ENCODE results near the gene ZNRD2.
A peak's percentile ranks its signal among the peaks of the same experiment; 100 is the strongest.

Gene ZNRD2

DNA sequence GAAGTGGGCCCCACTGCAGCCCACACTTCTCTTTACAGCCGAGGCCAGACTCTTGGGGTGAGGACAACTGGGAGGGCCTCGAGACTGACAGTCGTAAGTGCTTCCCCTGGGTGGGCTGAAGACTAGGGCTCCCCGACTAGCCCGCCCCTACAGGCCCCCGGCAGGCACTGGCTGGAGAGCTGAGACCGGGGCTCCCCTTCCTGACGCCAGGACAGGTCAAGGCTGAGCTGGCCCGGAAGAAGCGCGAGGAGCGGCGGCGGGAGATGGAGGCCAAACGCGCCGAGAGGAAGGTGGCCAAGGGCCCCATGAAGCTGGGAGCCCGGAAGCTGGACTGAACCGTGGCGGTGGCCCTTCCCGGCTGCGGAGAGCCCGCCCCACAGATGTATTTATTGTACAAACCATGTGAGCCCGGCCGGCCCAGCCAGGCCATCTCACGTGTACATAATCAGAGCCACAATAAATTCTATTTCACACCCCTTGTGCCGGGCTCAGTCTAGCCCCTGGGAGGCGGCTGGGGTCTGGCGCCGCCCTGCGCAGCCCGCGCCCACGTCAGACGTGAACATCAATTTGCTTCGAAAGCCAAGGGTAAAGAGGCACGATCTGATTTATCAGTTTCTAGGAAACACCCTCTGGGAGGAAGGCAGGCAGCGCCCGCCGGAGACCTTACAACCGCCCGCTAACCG lies 31.9 kb upstream of the ZNRD2 start:
- no peak for DNase-seq

DNA sequence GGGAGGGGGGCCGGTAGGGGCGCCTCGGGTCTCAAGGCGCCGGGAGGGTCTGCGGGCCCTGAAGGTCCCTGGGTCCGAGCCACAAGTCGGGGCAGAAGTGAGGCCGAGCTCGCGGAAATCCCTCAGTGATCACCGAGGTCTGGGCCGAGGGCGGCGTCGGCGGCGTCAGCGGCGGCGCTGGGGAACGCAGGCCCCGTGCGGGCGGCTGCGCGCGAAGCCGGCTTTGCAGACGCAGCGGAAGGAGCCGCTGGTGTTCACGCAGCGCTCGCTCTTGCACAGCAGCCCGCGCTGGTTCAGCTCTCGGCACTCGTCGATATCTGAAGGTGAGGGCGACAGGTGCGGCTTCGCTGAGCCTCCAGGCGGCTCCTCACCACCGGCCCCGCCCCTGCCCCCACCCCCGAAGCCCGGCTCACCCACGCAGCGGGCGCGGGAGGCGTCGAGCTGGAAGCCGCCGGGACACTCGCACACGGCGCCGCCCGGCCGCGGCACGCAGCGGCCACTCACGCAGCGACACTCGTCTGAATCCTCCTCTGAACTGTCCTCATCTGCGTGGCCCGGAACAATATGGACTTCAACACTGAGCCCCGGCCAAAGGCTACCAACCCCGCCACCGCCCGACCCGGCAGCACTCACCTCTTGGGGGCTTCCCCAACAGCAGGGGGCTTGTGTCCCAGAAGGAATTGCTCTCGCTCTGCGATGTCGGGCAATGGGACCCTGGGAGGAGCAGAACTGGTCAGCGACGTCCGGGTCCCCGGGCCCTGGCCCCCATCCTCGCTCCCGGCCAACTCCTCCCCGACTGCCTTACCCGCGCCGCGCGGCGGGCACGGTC lies 31.1 kb upstream of the ZNRD2 start:
- DNase-seq = no peak

DNA sequence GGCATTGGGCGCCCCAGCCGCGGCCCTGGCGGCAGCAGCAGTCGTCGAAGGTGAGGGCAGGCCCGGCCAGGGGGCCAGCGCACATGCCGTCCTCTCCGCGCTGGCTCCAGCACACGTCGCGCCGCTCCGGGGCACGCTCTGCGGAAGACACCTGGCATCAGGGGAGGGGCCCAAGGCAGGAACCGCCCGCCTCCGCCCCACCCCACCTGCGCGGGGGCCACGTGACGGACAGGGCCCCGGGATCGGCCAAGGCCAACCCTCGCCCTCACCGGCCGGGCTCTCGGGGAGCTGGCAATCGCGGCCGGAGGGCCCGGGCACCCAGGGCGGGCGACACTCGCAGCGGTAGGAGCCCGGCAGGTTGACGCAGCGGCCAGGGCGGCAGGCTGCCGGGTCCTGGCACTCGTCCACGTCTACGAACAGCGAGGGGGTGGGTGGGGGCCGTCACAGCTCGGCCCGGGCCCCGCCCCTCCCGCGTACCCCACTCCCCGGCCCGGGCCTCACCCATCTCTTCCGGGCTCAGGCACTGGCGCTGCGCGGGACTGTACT lies 30.5 kb upstream of the ZNRD2 start:
- no peak for DNase-seq

DNA sequence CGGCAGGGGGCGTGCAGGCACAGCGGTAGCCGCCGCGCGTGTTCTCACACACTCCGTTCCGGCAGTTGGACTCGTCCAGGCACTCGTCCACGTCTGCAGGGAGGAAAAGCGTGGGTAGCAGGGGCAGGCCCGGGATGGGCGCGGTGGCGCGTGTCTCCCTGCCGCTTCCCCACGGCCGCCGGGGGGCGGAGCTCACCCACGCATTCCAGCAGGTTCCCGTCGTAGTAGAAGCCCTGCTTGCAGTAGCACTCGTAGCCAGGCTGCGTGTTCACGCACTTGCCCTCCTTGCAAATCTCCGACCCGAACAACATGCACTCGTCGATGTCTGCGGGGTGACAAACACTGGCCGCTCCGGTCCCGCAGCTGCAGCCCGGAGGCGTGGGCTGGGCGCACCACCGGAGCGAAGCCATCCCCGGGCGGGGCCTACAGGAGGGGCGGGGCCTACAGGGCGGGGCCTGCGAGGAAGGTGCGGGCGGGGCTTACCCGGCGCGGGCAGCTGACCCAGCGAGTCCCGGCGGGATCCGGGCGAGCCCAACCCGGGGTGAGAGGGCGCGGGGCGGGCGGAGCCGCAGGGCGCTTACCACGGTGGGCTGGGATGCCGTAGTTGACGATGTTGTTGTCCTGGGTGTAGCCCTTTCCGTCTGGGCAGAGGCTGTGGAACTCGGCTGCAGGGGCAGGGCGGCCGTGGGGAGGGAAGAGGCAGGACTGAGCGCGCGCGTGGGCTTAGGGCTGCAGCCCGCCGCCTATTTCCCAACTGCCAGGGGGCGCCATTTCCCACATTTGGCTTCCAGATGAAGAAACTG lies 29.8 kb upstream of the ZNRD2 start:
- peak; percentile 92 for DNase-seq

DNA sequence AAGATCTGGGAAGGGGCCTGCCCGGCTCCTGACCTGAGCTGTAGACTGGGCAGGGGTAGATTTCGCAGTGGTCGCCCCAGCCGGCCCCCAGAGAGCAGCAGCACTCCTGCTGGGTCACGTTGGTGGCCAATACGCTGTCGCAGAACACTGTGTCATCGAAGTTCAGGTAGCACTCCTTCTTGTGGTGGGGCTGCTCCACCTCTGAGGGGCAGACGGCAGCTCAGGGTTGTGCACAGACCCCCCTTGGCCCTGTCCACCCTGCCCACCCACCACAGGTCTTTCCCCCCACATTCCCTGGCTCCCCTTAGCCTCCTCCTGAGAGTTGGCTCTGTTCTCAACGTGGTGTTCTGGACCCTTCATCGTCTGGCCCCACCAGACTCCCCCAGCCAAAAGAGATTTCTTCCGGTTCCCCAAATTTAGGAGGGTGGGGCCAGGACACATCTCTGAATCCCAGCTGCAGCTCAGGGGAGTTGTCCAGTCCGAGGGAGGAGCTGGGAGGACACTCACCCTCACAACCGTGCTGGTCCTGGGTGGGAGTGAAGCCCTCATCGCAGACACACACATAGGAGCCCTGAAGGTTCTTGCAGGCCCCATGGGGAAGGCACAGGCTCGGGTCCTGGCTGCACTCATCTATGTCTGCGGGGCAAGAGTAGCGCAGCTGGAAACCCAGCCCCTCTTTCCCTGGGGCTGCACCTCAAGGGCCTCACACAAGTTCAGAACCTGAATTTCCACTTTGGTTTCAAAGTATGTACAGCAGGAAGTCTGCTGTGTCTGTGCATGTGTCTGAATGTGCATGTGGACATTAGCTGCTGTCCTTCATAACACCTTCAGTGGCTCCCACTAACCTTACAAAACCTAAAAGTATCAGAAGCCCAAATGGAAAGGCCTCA lies 28.9 kb upstream of the ZNRD2 start:
- DNase-seq = no peak

DNA sequence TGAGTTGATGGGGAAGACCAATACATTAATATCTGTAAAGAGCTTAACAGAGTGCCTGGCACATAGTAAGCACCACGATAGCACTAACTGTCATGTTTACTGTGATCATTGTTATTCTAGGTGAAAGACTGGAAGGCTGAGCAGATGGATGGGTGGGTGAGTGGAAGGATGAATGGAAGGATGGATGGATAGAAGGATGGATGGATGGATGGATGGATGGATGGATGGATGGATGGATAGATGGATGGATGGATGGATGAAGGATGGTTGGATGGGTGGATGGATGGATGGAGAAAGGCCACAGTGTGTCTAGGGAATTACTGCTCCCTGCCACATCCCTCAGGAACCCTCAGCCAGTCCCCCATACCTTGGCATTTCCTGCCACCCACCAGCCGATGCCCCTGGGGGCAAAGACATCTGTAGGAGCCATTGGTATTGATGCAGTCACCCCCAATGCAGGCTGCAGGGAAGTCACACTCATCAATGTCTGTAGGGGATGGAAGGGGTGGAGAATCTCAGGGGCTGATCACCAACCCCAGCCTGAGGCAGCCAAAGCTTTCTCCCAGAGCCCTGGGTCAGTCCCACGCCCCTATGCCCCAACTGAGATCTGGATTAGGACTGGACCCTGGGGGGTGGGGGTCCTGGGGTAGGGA lies 27.4 kb upstream of the ZNRD2 start:
- no peak for DNase-seq

DNA sequence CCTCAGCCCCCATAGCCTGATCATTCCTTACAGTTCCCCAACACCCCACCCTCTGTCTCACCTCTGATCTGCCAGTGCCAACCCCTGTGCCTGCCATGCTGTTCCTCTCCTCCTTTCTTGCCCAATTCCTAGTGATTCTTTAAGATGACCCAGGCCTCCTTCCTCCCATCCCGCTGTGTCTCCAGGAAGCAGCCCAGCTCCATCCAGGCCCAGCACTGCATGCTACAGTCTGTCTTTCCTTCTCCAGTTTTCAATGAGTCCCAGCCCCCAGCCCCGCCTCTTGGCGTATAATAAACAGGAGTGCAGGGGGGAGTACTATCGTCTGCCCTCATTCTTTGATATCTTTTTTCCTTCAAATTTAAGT lies 24.4 kb upstream of the ZNRD2 start:
- DNase-seq = no peak

DNA sequence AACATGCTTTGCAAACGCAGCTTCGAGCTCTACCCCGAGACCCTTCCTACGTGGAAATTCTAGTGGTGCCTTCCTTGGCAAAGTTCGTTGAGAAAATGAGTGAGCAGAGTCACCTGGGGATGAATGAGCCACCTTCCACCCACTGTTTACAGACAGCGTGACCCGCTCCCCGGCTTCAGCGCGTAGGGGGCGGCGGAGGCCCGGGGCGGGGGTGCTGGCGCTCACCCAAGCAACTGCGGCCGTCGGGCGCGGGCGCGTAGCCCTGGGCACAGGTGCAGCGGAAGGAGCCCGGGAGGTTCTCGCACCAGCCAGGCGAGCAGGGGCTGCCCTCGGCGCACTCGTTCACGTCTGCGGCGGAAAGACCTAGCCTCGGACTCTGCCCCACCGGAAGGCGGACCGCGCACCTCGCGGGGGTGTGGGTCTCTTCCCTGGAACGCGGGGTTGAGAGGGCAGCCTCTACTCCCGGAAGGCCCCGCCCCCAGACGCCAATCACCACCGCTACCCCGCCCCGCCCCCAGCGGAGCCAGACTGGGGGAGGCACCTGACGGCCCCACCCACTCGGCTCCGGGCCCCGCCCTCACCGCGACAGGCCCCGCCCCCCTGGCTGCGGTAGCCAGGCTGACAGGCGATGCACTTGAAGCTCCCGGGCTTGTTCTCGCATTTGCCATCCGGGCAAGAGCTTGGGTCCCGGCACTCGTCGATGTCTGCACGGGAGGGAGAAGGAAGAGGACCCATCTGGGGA lies 23.9 kb upstream of the ZNRD2 start:
- peak; percentile 98 for DNase-seq

DNA sequence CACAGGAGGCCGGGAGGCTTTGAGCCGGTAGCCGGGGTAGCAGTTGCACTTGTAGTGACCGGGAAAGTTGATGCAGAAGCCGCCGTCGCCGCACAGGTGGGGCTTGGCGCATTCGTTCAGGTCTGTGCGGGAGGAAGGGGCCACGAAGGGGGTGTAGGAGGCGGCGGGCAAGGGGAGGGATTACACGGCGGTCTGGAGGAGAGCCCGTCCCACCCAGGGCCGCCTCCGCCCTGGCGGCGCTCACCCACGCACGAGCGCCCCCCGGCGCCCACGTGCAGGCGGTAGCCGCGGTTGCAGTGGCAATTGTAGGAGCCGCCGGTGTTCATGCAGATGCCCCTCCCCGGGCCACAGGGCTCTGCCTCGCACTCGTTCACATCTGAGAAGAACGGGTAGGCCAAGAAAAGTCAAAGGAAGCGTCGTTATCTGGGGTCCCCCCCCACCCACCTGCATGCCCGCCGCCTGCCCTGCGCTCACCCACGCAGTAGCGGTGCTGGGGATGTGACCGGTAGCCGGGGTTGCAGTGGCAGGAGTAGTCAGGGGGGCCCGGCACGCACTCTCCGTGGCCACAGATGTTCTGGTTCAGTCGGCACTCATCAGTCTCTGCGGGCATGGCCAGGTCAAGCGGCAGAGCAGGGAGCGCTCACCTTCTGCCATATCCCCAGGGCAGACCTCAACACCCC lies 22.7 kb upstream of the ZNRD2 start:
- peak; percentile 68 for DNase-seq

DNA sequence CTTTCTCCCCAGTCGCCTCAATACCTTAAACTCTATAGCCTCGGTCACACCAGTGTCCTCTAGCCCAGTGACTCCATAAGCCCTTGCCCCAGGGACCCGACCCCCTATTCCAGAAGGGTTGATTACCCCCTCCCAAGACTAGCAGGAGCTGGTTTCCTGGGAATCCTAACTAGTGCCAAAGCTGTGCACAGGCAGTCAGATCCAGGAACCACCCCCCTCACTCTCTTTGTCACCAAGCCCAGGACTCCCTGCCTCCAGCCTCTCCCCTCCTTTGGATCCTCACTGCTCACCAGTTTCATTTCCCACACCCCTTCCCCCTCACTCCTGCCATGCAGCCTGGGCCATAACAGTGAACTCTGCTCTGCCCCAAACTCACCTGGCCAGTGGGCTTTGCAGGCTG lies 21.9 kb upstream of the ZNRD2 start:
- no peak for DNase-seq

DNA sequence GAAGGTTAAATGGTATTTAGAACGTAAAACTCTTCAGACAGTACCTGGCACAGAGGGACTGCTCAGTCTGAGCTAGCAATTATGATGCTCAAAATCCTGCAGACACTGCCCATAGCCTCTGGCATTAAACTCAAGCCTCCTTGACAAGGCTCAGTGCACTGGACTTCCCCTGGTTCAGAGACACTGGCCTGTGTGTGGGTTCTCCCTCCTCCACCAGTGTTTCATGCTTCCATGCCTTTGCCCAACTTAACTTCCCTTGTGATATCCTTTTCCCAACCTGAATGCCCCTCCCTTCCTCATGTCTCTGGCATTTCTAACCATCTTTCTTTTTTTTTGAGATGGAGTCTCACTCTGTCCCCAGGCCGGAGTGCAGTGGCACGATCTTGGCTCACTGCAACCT lies 21.2 kb upstream of the ZNRD2 start:
- DNase-seq = no peak

DNA sequence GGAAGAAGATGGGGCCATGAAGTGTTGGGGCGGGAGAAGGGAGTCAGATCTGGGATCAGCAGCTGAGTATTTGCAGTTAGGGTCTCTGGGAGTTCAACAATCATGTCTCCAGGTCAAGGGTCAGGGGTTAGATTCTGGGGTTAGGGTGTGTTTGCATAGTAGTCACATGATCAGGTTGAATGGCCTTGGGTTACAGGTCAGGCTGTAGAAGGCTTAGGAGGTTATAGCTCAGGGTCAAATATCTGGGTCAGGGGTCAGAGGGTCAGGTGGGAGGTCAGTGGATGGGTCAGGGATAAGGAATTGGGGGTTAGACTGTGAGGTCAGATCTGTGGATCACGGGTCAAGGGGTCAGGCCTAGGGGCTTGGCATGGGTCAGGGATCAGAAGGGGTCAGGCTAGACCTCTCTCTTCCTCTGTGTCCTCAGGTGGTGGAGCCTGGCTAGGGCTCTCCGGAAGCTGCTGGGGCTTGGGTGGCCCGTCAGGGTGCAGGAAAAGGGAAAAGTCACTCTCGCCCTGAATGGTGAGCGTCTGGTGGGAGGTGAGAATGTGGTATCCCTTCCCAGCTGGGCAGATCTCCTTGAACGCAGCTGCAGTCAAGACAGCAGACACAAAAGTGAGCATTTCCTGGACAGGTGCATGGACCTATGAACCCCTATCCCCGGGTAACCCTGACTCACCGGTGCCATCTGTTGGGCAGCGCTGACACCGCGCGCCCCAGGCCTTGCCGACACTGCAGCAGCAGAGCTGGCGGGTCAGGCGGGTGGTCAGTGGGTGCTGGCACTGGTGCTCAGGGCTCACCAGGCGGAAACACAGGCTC lies 18.5 kb upstream of the ZNRD2 start:
- DNase-seq = peak; percentile 73

DNA sequence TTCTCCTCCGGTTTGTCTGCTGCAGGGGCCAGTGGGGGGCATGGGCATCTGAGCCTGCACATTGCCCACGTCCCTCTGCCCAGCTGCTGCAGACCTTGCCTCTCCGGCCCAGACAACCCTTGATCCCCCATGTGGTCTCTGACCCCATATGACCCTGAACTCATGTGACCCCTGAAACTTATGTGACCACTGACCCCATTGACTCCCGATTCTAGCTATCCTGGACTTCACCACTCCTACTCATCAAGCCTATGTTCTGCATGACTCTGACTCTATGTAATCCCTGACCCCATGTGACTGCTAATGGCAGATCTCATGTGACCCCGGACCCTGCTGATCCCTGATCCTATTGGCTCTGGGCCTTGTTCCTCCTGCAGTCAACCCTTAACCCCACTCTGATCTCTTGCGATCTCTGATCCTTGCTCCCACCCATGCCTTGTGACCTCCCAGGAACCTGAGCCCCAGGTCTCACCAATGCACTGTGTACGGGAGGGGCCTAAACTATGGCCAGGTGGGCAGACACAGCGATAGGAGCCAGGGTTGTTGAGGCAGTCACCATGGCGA lies 17.8 kb upstream of the ZNRD2 start:
- no peak for DNase-seq

DNA sequence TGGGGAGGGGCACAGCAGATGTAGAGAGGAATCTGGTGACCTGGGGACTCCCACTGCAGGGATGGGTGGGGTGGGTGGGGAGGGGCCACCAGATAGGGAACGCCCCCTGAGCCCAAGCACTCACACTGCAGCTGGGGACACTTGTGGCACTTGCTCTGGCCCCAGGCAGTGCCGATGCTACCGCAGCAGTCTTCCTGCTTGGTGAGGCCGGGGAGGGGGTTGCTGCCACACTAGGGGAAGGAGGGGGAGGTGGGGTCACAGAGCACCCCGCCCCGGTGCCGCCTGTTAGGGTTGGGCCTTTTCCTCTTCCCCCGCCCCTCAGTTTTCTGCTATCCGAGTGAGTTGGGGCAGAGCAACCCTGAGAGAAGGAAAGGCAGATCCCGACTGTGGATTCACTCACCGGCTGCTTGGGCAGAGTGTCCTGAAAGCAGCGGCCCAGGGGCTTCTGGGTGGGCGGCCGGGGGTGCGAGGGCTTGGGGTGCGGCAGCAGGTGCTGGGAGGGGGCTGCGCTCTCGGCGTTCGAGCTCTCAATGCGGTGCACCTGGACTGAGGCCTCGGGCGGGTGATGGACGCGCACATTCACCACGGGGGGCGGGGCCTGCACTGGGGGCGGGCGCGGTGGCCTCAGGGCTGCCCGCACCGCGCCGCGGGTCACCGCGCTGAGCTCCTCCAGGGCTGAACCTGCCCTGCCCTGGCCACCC lies 16.8 kb upstream of the ZNRD2 start:
- DNase-seq = peak; percentile 88

DNA sequence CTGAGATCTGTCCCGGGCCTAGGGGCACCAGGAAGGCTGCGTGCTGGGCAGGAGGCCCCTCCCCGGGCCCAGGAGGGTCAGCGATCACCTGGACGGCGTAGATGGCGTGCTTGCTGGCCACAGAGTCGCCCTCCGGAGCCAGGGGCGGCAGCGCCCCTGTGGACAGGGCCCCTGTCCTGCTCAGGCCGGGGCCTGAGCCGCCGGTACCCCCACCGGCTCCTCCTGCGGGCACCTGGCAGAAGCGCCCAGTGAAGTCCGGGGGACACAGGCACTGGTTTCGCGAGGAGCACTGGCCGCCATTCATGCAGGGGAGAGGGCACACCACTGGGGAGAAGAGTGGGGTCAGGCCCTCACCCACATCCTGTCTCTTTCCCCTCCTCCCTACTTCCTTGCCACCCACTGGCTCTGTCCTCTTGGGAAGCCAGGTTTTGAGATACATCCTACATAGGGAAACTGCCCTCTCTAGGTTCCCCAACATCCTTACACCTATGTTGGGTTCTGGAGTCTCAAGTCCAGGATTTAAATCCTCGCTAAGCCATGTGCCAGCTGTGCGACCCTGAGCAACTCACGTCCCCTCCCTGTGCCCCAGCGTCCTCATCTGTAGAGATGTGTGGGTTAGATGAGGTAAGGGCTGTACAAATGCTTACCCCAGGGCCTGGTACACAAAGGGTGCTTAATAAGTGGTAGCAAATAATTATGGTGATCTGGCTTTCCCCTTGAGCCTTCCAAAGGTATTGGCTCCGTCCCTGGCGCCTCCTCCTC lies 16.0 kb upstream of the ZNRD2 start:
- no peak for DNase-seq

DNA sequence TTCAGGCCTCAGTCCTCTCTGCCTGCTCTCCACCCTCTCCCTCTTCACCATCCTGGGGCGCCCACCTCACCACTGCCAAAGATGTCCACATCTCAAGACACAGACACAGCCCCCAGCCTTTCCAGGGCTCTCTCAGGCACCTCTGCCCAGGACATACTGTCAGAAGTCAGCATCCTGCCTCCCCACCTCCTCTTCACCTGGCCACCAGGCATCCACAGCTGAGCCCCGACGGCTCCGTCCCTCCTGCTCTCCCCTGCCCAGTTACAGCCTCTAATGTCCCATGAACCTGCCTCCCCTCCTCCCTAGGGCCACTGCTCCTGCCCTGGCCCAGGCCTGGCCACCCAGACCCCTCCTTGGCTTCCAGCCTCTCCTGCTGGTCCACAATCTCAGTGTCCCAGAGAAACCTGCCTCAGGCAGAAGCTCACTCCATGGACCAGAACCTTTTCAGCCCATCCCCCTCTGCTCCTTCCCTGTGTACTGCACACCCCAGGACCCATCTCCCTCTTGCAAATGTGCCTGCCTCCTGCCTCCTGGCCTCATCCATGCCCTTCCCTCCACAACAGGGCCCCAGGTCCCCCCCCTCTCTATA lies 15.3 kb upstream of the ZNRD2 start:
- DNase-seq = no peak

DNA sequence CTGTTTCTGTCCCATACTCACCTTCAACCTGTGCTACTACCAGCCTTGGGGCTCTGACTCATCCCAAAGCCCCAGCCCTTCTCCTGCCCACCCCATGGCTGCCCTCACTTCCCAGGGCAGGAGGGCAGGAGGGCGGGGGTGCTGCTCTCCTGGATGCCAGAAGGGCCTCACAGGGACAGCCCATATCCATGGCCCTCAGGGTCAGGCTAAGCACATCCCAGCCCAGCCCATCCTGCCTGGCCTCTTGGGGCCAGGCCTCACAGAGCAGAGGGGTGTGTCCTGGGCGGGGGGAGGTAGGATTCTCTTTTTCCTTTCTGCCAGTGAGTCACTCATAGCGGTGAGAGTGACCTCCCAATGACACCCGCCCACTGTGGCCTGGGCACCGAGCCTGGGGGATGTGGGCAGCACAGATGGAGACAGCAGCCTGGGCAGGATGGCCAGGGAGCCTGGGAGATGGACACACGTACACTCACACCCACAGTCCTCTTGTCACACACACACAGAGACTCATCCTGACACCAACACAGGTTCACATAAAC lies 14.5 kb upstream of the ZNRD2 start:
- DNase-seq = no peak

All from CD4-positive, alpha-beta T cell treated with Interleukin-21 for 1 hour (primary cell).